HG03196 (cell line): ENCODE measurements around the gene PLA2G4A.

ENCODE experiments used
- ATAC-seq: cut with Tn5 transposase; IDR thresholded peaks from one replicate; pipeline ENCODE4 v1.9.1; 2021; ENCODE audit not compliant: unreplicated experiment

Gene PLA2G4A

GRCh38 chr1:186872291-186872690, 43.5 kb downstream of the PLA2G4A start:
- no peak for ATAC-seq

GRCh38 chr1:186873687-186874086, 44.9 kb downstream of the PLA2G4A start:
- ATAC-seq, result no peak

- no peak for ATAC-seq
These were observed 47.4 kb downstream of the PLA2G4A start for GRCh38 chr1:186875896-186876835.

- no peak for ATAC-seq
These were observed 49.6 kb downstream of the PLA2G4A start for GRCh38 chr1:186878356-186878755.

- ATAC-seq, result no peak
These were observed 52.2 kb downstream of the PLA2G4A start for GRCh38 chr1:186880982-186881381.

- no peak for ATAC-seq
These were observed 53.8 kb downstream of the PLA2G4A start for GRCh38 chr1:186882372-186883134.

- no peak for ATAC-seq
These were observed 55.5 kb downstream of the PLA2G4A start for GRCh38 chr1:186884251-186884650.

- ATAC-seq, result no peak
These were observed 58.5 kb downstream of the PLA2G4A start for GRCh38 chr1:186887203-186887602.

- no peak for ATAC-seq
These were observed 59.6 kb downstream of the PLA2G4A start for GRCh38 chr1:186888367-186888766.

- no peak for ATAC-seq
These were observed 64.2 kb downstream of the PLA2G4A start for GRCh38 chr1:186892936-186893335.

- ATAC-seq, result no peak
These were observed 65.7 kb downstream of the PLA2G4A start for GRCh38 chr1:186894415-186894814.

GRCh38 chr1:186896211-186896610, 67.5 kb downstream of the PLA2G4A start:
- no peak for ATAC-seq

- ATAC-seq, result no peak
These were observed 68.3 kb downstream of the PLA2G4A start for GRCh38 chr1:186897008-186897407.

- ATAC-seq, result peak; percentile 90
These were observed 70.8 kb downstream of the PLA2G4A start for GRCh38 chr1:186899577-186899976.

GRCh38 chr1:186899977-186900376, 71.2 kb downstream of the PLA2G4A start:
- ATAC-seq, result no peak

GRCh38 chr1:186900539-186901237, 71.9 kb downstream of the PLA2G4A start:
- ATAC-seq, result no peak

GRCh38 chr1:186901631-186902030, 72.9 kb downstream of the PLA2G4A start:
- no peak for ATAC-seq

GRCh38 chr1:186903374-186904136, 74.8 kb downstream of the PLA2G4A start:
- ATAC-seq, result no peak

- ATAC-seq, result no peak
These were observed 75.6 kb downstream of the PLA2G4A start for GRCh38 chr1:186904361-186904760.

GRCh38 chr1:186905561-186905960, 76.8 kb downstream of the PLA2G4A start:
- ATAC-seq, result no peak

- ATAC-seq, result no peak
These were observed 86.8 kb downstream of the PLA2G4A start for GRCh38 chr1:186915555-186915954.
